Measurements from ENCODE around the gene LARP7. TPM values are rescaled to one million over a fixed set of nuclear protein-coding genes. Genes with fewer than 3 reads are reported as not detected.
"Not testable (repeated sequence)": the region's sequence is repeated elsewhere in the genome, so short reads cannot be mapped to it uniquely, and the experiment has no call there.

The LARP7 gene
- total RNA-seq, 1 donor from 2014 or later: 33.9 TPM

- Mint-ChIP-seq H3K27ac (ENCODE audit: unreplicated experiment) (no peak overlapping the region), H3K27me3 (ENCODE audit: low read depth, unreplicated experiment) (no peaks in the 10 kb centered on the region), H3K36me3 (ENCODE audit: low read depth, unreplicated experiment) (no peaks in the 10 kb centered on the region), H3K4me3 (ENCODE audit: unreplicated experiment) (no peak overlapping the region), H3K9me3 (ENCODE audit: unreplicated experiment) (no peaks in the 10 kb centered on the region), H3K4me1 (ENCODE audit: low read depth, unreplicated experiment) (peaks cover 9% of the 10 kb centered on the region)
- DNase-seq (ENCODE audit: low read depth) (no peak), FAIRE-seq (no peak)
- H3K79me2 ChIP-seq (ENCODE audit: insufficient read depth, low read length): peaks cover 56% of the 10 kb centered on the region
- no peaks in the 10 kb centered on the region for H3K9me3 ChIP-seq (ENCODE audit: insufficient read depth, low read depth, low read length)
- peak overlapping the region; percentile 91 for H2AFZ ChIP-seq (ENCODE audit: low read depth, low read length)
- H4K20me1 ChIP-seq (ENCODE audit: insufficient read depth, low read length): no peaks in the 10 kb centered on the region
- TF ChIP-seq EZH2 (IDR thresholded peaks at IDR 0.05; ENCODE audit: insufficient read depth, low read length) (no peak), CTCF (IDR thresholded peaks at IDR 0.05; ENCODE audit: insufficient read depth, low read depth, low read length) (no peak)
- no peaks in the 10 kb centered on the region for H3K36me3 ChIP-seq (ENCODE audit: insufficient read depth, low read length)
- no peaks in the 10 kb centered on the region for H3K27me3 ChIP-seq (ENCODE audit: insufficient read depth, low read length)
- peaks cover 6% of the 10 kb centered on the region for H3K4me1 ChIP-seq (ENCODE audit: insufficient read depth, low read length)
- H3K4me3 ChIP-seq (ENCODE audit: insufficient read depth, low read depth, low read length): peak overlapping the region; percentile 96
- H3K9ac ChIP-seq (ENCODE audit: low read length): peak overlapping the region; percentile 95
- peak overlapping the region; percentile 96 for H3K4me2 ChIP-seq (ENCODE audit: low read length)
- peak overlapping the region; percentile 99 for H3K27ac ChIP-seq (ENCODE audit: low read depth, low read length)
These were observed 566 bp downstream of the LARP7 start for GRCh38 chr4:112637552-112637866.

GRCh38 chr4:112642526-112642925 lies 5.6 kb downstream of the LARP7 start:
- FAIRE-seq (no peak), DNase-seq (ENCODE audit: low read depth) (no peak)
- peaks cover 7% of the 10 kb centered on the region for H3K4me1 Mint-ChIP-seq (ENCODE audit: low read depth, unreplicated experiment)
- Histone ChIP-seq H3K9ac (ENCODE audit: low read length) (no peak overlapping the region), H4K20me1 (ENCODE audit: insufficient read depth, low read length) (no peaks in the 10 kb centered on the region), H3K4me1 (ENCODE audit: insufficient read depth, low read length) (peaks cover 6% of the 10 kb centered on the region), H3K4me2 (ENCODE audit: low read length) (no peak overlapping the region), H3K27me3 (ENCODE audit: insufficient read depth, low read length) (no peaks in the 10 kb centered on the region), H2AFZ (ENCODE audit: low read depth, low read length) (no peak overlapping the region), H3K4me3 (ENCODE audit: insufficient read depth, low read depth, low read length) (no peak overlapping the region), H3K36me3 (ENCODE audit: insufficient read depth, low read length) (peaks cover 12% of the 10 kb centered on the region), H3K9me3 (ENCODE audit: insufficient read depth, low read depth, low read length) (no peaks in the 10 kb centered on the region), H3K27ac (ENCODE audit: low read depth, low read length) (no peak overlapping the region), H3K79me2 (ENCODE audit: insufficient read depth, low read length) (peaks cover 41% of the 10 kb centered on the region)
- TF ChIP-seq CTCF (IDR thresholded peaks at IDR 0.05; ENCODE audit: insufficient read depth, low read depth, low read length): no peak
- no peak for TF ChIP-seq EZH2 (IDR thresholded peaks at IDR 0.05; ENCODE audit: insufficient read depth, low read length)
- H3K27ac Mint-ChIP-seq (ENCODE audit: unreplicated experiment): no peak overlapping the region
- no peak overlapping the region for H3K4me3 Mint-ChIP-seq (ENCODE audit: unreplicated experiment)
- H3K9me3 Mint-ChIP-seq (ENCODE audit: unreplicated experiment): no peaks in the 10 kb centered on the region
- H3K27me3 Mint-ChIP-seq (ENCODE audit: low read depth, unreplicated experiment): no peaks in the 10 kb centered on the region
- peaks cover 2% of the 10 kb centered on the region for H3K36me3 Mint-ChIP-seq (ENCODE audit: low read depth, unreplicated experiment)

DNA sequence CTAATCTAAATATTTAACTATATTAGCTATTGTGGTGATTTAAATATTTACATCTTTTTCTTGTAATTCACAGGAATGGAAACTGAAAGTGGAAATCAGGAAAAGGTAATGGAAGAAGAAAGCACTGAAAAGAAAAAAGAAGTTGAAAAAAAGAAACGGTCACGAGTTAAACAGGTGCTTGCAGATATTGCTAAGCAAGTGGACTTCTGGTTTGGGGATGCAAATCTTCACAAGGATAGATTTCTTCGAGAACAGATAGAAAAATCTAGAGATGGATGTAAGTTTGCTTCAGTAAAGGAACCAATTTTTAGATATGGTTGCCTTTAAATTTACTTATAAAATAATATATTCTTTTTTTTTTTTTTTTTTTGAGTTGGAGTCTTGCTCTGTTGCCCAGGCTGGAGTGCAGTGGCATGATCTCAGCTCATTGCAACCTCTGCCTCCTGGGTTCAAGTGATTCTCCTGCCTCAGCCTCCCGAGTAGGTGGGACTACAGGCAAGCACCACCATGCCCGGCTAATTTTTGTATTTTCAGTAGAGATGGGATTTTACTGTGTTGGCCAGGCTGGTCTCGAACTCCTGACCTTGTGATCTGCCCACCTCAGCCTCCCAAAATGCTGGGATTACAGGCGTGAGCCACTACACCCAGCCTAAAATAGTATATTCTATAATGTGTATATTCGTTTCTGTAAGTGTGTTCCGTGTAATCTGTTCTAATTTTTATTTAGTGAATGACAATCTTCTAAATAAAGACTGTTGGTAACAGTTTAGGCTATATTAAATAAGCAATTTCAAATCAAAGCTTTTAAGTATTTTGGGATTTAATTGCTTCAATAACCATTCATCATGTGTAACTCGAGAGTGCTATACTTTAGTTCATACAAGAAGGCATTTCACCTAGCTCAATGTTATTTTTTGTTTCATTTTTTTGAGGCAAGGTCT lies 7.9 kb downstream of the LARP7 start:
- H2AFZ ChIP-seq (ENCODE audit: low read depth, low read length); H3K9ac ChIP-seq (ENCODE audit: low read length); H3K4me2 ChIP-seq (ENCODE audit: low read length); H4K20me1 ChIP-seq (ENCODE audit: insufficient read depth, low read length); H3K27ac Mint-ChIP-seq (ENCODE audit: unreplicated experiment); H3K4me1 ChIP-seq (ENCODE audit: insufficient read depth, low read length); H3K27me3 Mint-ChIP-seq (ENCODE audit: low read depth, unreplicated experiment); H3K4me3 Mint-ChIP-seq (ENCODE audit: unreplicated experiment); H3K36me3 Mint-ChIP-seq (ENCODE audit: low read depth, unreplicated experiment); H3K4me1 Mint-ChIP-seq (ENCODE audit: low read depth, unreplicated experiment); H3K4me3 ChIP-seq (ENCODE audit: insufficient read depth, low read depth, low read length); H3K9me3 Mint-ChIP-seq (ENCODE audit: unreplicated experiment); H3K27me3 ChIP-seq (ENCODE audit: insufficient read depth, low read length); FAIRE-seq; H3K27ac ChIP-seq (ENCODE audit: low read depth, low read length); DNase-seq (ENCODE audit: low read depth); H3K9me3 ChIP-seq (ENCODE audit: insufficient read depth, low read depth, low read length): not testable (repeated sequence)
- peaks cover 19% of the 10 kb centered on the region for H3K36me3 ChIP-seq (ENCODE audit: insufficient read depth, low read length)
- peaks cover 21% of the 10 kb centered on the region for H3K79me2 ChIP-seq (ENCODE audit: insufficient read depth, low read length)

All from astrocyte (in vitro differentiated cells and primary cell).